SK-N-MC (cell line): ENCODE results near the gene C17orf75.

Experiments
- EZH2 ChIP-seq: fragments of 200-600 bp; sonication (generic); IDR thresholded peaks from one replicate; pipeline ENCODE4 v1.6.1; 2017; ENCODE audit warnings: antibody characterized with exemption
- POLR2AphosphoS5 ChIP-seq: IDR thresholded peaks from 2 replicates; pipeline ENCODE4 v1.6.1; 2012; ENCODE audit warnings: mild to moderate bottlenecking, low read depth, low read length, borderline replicate concordance

GRCh38 chr17:32305049-32305448 lies 36.9 kb downstream of the C17orf75 start:
- no peak for TF ChIP-seq EZH2
- TF ChIP-seq POLR2AphosphoS5 = no peak
